HepG2 (cell line): Measurements from ENCODE around the gene FAM20A. TPM values are rescaled to one million over a fixed set of nuclear protein-coding genes. Genes with fewer than 3 reads are reported as not detected.

Source experiments
- ARID2 ChIP-seq: sonication (generic); formaldehyde crosslinking; IDR thresholded peaks from 2 replicates; pipeline ENCODE4 v1.8.1; 2022; ENCODE audit warnings: mild to moderate bottlenecking, missing genetic modification reagents, borderline replicate concordance
- ATF6 ChIP-seq: sonication (generic); formaldehyde crosslinking; conservative IDR thresholded peaks from 2 replicates; pipeline ENCODE4 v1.4.0; 2020; ENCODE audit warnings: missing genetic modification reagents
- BCL6 ChIP-seq: IDR thresholded peaks from 2 replicates; pipeline ENCODE4 v1.6.1; 2016; ENCODE audit warnings: missing genetic modification reagents, missing compliant biosample characterization
- CCDC6 ChIP-seq: sonication (generic); formaldehyde crosslinking; IDR thresholded peaks from 2 replicates; pipeline ENCODE4 v1.8.1; 2022; ENCODE audit warnings: mild to moderate bottlenecking, missing genetic modification reagents, moderate library complexity
- CREB3 ChIP-seq: sonication (generic); formaldehyde crosslinking; IDR thresholded peaks from 2 replicates; pipeline ENCODE4 v1.5.0; 2020; ENCODE audit warnings: missing genetic modification reagents
- GFI1 ChIP-seq: sonication (generic); formaldehyde crosslinking; IDR thresholded peaks from 2 replicates; pipeline ENCODE4 v1.5.0; 2020; ENCODE audit warnings: missing genetic modification reagents, mild to moderate bottlenecking, borderline replicate concordance
- GPN1 ChIP-seq: sonication (generic); formaldehyde crosslinking; IDR thresholded peaks from 2 replicates; pipeline ENCODE4 v1.5.1; 2020; ENCODE audit warnings: missing genetic modification reagents, borderline replicate concordance
- GTF3A ChIP-seq: sonication (generic); formaldehyde crosslinking; conservative IDR thresholded peaks from 2 replicates; pipeline ENCODE4 v1.4.0; 2020; ENCODE audit warnings: mild to moderate bottlenecking, missing genetic modification reagents
- HDAC2 ChIP-seq: sonication (generic); formaldehyde crosslinking; IDR thresholded peaks from 2 replicates; pipeline ENCODE4 v1.4.0; 2020; ENCODE audit warnings: missing genetic modification reagents
- HHEX ChIP-seq: IDR thresholded peaks from 2 replicates; pipeline ENCODE4 v1.6.1; 2016; ENCODE audit warnings: control low read depth
- IRX3 ChIP-seq: sonication (generic); formaldehyde crosslinking; IDR thresholded peaks from 2 replicates; pipeline ENCODE4 v1.8.1; 2023; ENCODE audit warnings: mild to moderate bottlenecking, low read depth, missing genetic modification reagents, borderline replicate concordance
- KDM2A ChIP-seq: sonication (generic); formaldehyde crosslinking; IDR thresholded peaks from 2 replicates; pipeline ENCODE4 v1.4.0; 2020; ENCODE audit warnings: low read depth, missing genetic modification reagents, borderline replicate concordance
- MAZ ChIP-seq, 2 experiments: sonication (generic) in 1 of 2; formaldehyde crosslinking in 1 of 2; IDR thresholded peaks; 2 replicates each; pipeline versions ENCODE4 v1.5.0 to v1.6.1; 2012 to 2020; ENCODE audit warnings: low read depth in 2 of 2, mild to moderate bottlenecking in 2 of 2, borderline replicate concordance in 1 of 2, improper control_type of control experiment in 1 of 2, low read length in 1 of 2, missing genetic modification reagents in 1 of 2, moderate library complexity in 1 of 2
- NCOA2 ChIP-seq: sonication (generic); formaldehyde crosslinking; IDR thresholded peaks from 2 replicates; pipeline ENCODE4 v1.8.0; 2022; ENCODE audit warnings: inconsistent platforms
- RARG ChIP-seq: sonication (generic); formaldehyde crosslinking; IDR thresholded peaks from 2 replicates; pipeline ENCODE4 v1.4.0; 2020; ENCODE audit warnings: low read depth, mild to moderate bottlenecking, missing genetic modification reagents
- YY1 ChIP-seq: IDR thresholded peaks from 2 replicates; pipeline ENCODE4 v1.6.1; 2011; ENCODE audit warnings: low read length, low read depth, moderate library complexity, mild to moderate bottlenecking; ENCODE audit not compliant: insufficient read depth, insufficient replicate concordance
- ZBTB34 ChIP-seq: sonication (generic); formaldehyde crosslinking; IDR thresholded peaks from 2 replicates; pipeline ENCODE4 v1.8.0; 2022; ENCODE audit warnings: mild to moderate bottlenecking, missing genetic modification reagents
- ZNF253 ChIP-seq: sonication (generic); formaldehyde crosslinking; IDR thresholded peaks from 2 replicates; pipeline ENCODE4 v1.8.0; 2022; ENCODE audit warnings: mild to moderate bottlenecking, missing genetic modification reagents, borderline replicate concordance
- ZNF263 ChIP-seq: sonication (generic); formaldehyde crosslinking; IDR thresholded peaks from 2 replicates; pipeline ENCODE4 v1.4.0; 2020; ENCODE audit warnings: missing genetic modification reagents
- ZNF343 ChIP-seq: sonication (generic); formaldehyde crosslinking; IDR thresholded peaks from 2 replicates; pipeline ENCODE4 v1.4.0; 2020; ENCODE audit warnings: mild to moderate bottlenecking, missing genetic modification reagents
- ZNF460 ChIP-seq: sonication (generic); formaldehyde crosslinking; IDR thresholded peaks from 2 replicates; pipeline ENCODE4 v1.5.1; 2020; ENCODE audit warnings: missing genetic modification reagents, mild to moderate bottlenecking, borderline replicate concordance
- ZNF629 ChIP-seq: sonication (generic); formaldehyde crosslinking; conservative IDR thresholded peaks from 2 replicates; pipeline ENCODE4 v1.5.0; 2020; ENCODE audit warnings: missing genetic modification reagents
- ZNF674 ChIP-seq: sonication (generic); formaldehyde crosslinking; IDR thresholded peaks from 2 replicates; pipeline ENCODE4 v1.5.0; 2020; ENCODE audit warnings: low read depth, mild to moderate bottlenecking, missing genetic modification reagents
- ZNF777 ChIP-seq: sonication (generic); formaldehyde crosslinking; IDR thresholded peaks from 2 replicates; pipeline ENCODE4 v1.4.0; 2020; ENCODE audit warnings: missing genetic modification reagents
- polyA plus RNA-seq, 8 experiments: library from polyadenylated mRNA; depleted of rRNA in 3 of 8; stranded (reverse) in 7 of 8; unstranded in 1 of 8; fragments of >200 nt; fragmentation: Illumina TruSeq in 4 of 8; extraction: Trizol in 4 of 8; gene quantifications; 2 replicates each; pipeline versions ENCODE4 v1.2.1 to v1.2.3, GENCODE V29; 2011 to 2016; ENCODE audit warnings: low read depth in 4 of 8, missing spikeins in 1 of 8, mixed read lengths in 1 of 8; ENCODE audit not compliant: insufficient read depth in 1 of 8
- total RNA-seq, 5 experiments: library from RNA; depleted of rRNA; stranded (reverse); fragments of >200 nt; fragmentation: Illumina TruSeq; extraction: Trizol; gene quantifications; 2 replicates each; pipeline ENCODE4 v1.2.3, GENCODE V29; 2016; ENCODE audit warnings: low read depth in 1 of 5
- TF ChIP-seq, protein P1 (sequence below): fragments of 450-650 bp; IDR thresholded peaks from 2 replicates; pipeline ENCODE4 v1.6.1; 2016

Gene FAM20A
- total and polyA plus RNA-seq, 2 of the 13 experiments (the other 11 are each of a cell fraction or from before 2014, with no cell fraction given) = 9.3 to 20.7 TPM

DNA sequence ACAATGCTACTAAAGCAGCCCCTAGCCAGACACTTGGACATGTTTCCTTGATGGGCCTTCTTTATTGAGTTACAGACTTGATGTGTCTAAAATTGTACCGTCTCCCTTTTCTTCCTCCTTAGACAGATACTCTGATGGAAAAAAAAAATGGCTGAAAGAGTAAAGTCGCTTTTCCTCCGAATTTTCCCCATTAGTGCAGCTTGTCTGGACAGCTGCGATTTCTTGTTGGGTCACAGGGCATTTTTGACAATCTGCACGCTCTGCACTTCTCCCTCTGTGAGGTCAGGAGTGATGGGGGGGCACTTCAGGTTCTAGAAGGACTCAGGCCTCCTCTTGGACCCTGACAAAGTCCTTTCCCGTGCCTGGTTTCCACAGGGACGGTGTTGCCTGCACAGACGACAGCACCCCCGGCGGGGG is 89.9 kb downstream of the FAM20A start (continued):
- TF ChIP-seq ATF6 (CRISPR knock-in tag) (no peak), ZBTB34 (CRISPR knock-in tag) (no peak), RARG (0 out of 2 replicates have a peak, but pooled peaks have one; percentile 10), ZNF674 (CRISPR knock-in tag) (no peak), ZNF777 (CRISPR knock-in tag) (no peak), CCDC6 (no peak), GTF3A (CRISPR knock-in tag) (no peak), ARID2 (no peak), GFI1 (CRISPR knock-in tag) (0 out of 2 replicates have a peak, but pooled peaks have one; percentile 4), IRX3 (CRISPR knock-in tag) (no peak), CREB3 (no peak), HDAC2 (CRISPR knock-in tag) (0 out of 2 replicates have a peak, but pooled peaks have one; percentile 3), NCOA2 (CRISPR knock-in tag) (no peak), ZNF343 (no peak), BCL6 (CRISPR knock-in tag) (no peak), YY1 (no peak), GPN1 (CRISPR knock-in tag) (no peak), MAZ (IDR thresholded peaks at IDR 0.05; ENCODE audit: borderline replicate concordance, low read depth, low read length) (no peak), MAZ (CRISPR knock-in tag; IDR thresholded peaks at IDR 0.05; ENCODE audit: low read depth) (no peak), HHEX (CRISPR knock-in tag) (no peak), ZNF629 (CRISPR knock-in tag) (no peak; the same call in 1 of the 2 replicates), ZNF263 (CRISPR knock-in tag) (no peak), KDM2A (CRISPR knock-in tag) (no peak), ZNF460 (CRISPR knock-in tag) (no peak), ZNF253 (CRISPR knock-in tag) (0 out of 2 replicates have a peak, but pooled peaks have one; percentile 57)
- TF ChIP-seq, protein P1, sequence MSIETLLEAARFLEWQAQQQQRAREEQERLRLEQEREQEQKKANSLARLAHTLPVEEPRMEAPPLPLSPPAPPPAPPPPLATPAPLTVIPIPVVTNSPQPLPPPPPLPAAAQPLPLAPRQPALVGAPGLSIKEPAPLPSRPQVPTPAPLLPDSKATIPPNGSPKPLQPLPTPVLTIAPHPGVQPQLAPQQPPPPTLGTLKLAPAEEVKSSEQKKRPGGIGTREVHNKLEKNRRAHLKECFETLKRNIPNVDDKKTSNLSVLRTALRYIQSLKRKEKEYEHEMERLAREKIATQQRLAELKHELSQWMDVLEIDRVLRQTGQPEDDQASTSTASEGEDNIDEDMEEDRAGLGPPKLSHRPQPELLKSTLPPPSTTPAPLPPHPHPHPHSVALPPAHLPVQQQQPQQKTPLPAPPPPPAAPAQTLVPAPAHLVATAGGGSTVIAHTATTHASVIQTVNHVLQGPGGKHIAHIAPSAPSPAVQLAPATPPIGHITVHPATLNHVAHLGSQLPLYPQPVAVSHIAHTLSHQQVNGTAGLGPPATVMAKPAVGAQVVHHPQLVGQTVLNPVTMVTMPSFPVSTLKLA = no peak
